ENCODE measurements around the gene TENM4.
"Not testable (repeated sequence)": the region's sequence is repeated elsewhere in the genome, so short reads cannot be mapped to it uniquely, and the experiment has no call there.

The TENM4 gene

DNA sequence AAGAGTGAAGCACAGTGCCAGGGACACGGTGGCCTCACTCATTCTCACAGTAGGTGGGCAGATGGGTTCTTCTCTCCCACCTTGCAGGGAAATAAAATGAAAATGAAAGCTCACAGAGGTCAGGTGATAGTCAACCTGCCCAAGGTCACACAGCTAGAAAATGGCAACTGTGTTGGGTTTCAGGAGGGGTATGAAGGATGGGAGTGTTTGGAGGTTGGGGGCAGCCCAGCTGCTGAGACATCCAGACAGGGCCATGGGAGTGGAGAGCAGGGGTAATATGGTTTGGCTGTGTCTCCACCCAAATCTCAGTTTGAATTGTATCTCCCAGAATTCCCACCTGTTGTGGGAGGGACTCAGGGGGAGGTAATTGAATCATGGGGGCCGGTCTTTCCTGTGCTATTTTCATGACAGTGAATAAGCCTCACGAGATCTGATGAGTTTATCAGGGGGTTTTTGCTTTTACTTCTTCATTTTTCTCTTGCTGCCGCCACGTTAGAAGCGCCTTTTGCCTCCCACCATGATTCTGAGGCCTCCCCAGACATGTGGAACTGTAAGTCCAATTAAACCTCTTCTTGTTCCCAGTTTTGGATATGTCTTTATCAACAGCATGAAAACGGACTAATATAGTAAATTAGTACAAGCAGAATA, 247.0 kb downstream of the TENM4 start:
- DNase-seq (no peak), ATAC-seq (ENCODE audit: insufficient read depth, low read depth) (no peak)
- H3K9ac ChIP-seq (ENCODE audit: low read depth, low read length) = no peak overlapping the region
- H3K4me1 ChIP-seq (ENCODE audit: insufficient read depth, low read length) = no peaks in the 10 kb centered on the region
- no peaks in the 10 kb centered on the region for H3K79me2 ChIP-seq (ENCODE audit: insufficient read depth, low read length)
- H3K4me2 ChIP-seq (ENCODE audit: insufficient read depth, low read length) = no peak overlapping the region
- no peaks in the 10 kb centered on the region for H3K36me3 ChIP-seq (ENCODE audit: insufficient read depth, low read length)
- no peaks in the 10 kb centered on the region for H4K20me1 ChIP-seq (ENCODE audit: insufficient read depth, low read length)
- no peaks in the 10 kb centered on the region for H3K27me3 ChIP-seq (ENCODE audit: insufficient read depth, low read length, poor library complexity)
- H2AFZ ChIP-seq (ENCODE audit: low read depth, low read length) = no peak overlapping the region
- H3K9me3 ChIP-seq (ENCODE audit: insufficient read depth, low read length, severe bottlenecking) = no peaks in the 10 kb centered on the region
- no peak overlapping the region for H3K4me3 ChIP-seq (ENCODE audit: low read depth in 1 of 2, low read length in 2 of 2)
- TF ChIP-seq EZH2 (IDR thresholded peaks at IDR 0.05; ENCODE audit: borderline replicate concordance, low read depth, low read length, severe bottlenecking) = no peak
- no peak for TF ChIP-seq CTCF (IDR thresholded peaks at IDR 0.05; ENCODE audit: borderline replicate concordance, extremely low read depth, low read length, poor library complexity, severe bottlenecking)
- H3K27ac ChIP-seq (ENCODE audit: low read length) = no peak overlapping the region

DNA sequence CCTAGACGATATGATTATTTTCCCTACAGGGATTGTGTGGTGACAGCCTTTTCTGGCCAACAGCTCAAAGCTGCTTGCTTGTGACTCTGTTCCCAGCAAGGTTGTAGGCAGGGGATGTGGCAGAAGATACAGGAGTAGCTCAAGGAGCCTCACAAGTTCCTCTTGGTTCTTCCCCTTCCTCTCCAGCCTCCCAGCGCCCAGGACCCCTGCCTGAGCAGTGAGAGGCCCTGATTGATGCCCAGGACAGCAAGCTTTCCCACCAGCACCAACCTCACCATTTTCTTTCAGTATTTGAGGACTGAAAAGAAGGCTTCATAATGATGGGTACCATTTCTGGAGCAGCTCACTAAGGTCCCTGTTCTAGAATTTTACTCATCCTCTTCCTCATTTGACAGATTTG, 248.0 kb downstream of the TENM4 start:
- ATAC-seq (ENCODE audit: insufficient read depth, low read depth) (no peak), DNase-seq (no peak)
- no peak overlapping the region for H3K27ac ChIP-seq (ENCODE audit: low read length)
- H3K4me1 ChIP-seq (ENCODE audit: insufficient read depth, low read length) = no peaks in the 10 kb centered on the region
- H3K27me3 ChIP-seq (ENCODE audit: insufficient read depth, low read length, poor library complexity) = no peaks in the 10 kb centered on the region
- no peak overlapping the region for H3K4me2 ChIP-seq (ENCODE audit: insufficient read depth, low read length)
- TF ChIP-seq CTCF (IDR thresholded peaks at IDR 0.05; ENCODE audit: borderline replicate concordance, extremely low read depth, low read length, poor library complexity, severe bottlenecking) (no peak), EZH2 (IDR thresholded peaks at IDR 0.05; ENCODE audit: borderline replicate concordance, low read depth, low read length, severe bottlenecking) (no peak)
- H3K79me2 ChIP-seq (ENCODE audit: insufficient read depth, low read length) = no peaks in the 10 kb centered on the region
- no peak overlapping the region for H2AFZ ChIP-seq (ENCODE audit: low read depth, low read length)
- no peaks in the 10 kb centered on the region for H3K9me3 ChIP-seq (ENCODE audit: insufficient read depth, low read length, severe bottlenecking)
- no peaks in the 10 kb centered on the region for H4K20me1 ChIP-seq (ENCODE audit: insufficient read depth, low read length)
- no peak overlapping the region for H3K4me3 ChIP-seq (ENCODE audit: low read depth in 1 of 2, low read length in 2 of 2)
- no peak overlapping the region for H3K9ac ChIP-seq (ENCODE audit: low read depth, low read length)
- no peaks in the 10 kb centered on the region for H3K36me3 ChIP-seq (ENCODE audit: insufficient read depth, low read length)

DNA sequence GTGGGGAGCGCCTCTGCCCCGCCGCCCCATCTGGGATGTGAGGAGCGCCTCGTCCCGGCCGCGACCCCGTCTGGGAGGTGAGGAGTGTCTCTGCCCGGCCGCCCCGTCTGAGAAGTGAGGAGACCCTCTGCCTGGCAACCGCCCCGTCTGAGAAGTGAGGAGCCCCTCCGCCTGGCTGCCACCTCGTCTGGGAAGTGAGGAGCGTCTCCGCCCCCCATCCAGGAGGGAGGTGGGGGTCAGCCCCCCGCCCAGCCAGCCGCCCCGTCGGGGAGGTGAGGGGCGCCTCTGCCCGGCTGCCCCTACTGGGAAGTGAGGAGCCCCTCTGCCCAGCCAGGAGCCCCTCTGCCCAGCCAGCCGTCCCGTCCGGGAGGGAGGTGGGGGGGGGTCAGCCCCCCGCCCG, 249.1 kb downstream of the TENM4 start:
- H3K27me3 ChIP-seq (ENCODE audit: insufficient read depth, low read length, poor library complexity) = not testable (repeated sequence)

DNA sequence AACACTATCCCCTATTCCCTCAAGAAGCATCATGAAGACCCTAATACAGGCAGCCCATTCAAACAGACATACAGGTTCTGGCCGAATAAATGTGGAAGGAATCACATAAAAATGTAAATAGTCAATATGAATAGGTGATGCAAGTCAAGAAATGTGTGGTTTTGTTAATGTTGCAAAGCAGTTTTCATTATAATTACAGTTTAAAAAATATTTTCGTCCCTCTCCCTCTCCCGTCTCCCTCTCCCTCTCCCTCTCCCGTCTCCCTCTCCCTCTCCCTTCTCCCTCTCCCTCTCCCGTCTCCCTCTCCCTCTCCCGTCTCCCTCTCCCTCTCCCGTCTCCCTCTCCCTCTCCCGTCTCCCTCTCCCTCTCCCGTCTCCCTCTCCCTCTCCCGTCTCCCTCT, 250.3 kb downstream of the TENM4 start:
- H3K79me2 ChIP-seq (ENCODE audit: insufficient read depth, low read length); DNase-seq; H4K20me1 ChIP-seq (ENCODE audit: insufficient read depth, low read length); ATAC-seq (ENCODE audit: insufficient read depth, low read depth); H3K36me3 ChIP-seq (ENCODE audit: insufficient read depth, low read length); H3K27ac ChIP-seq (ENCODE audit: low read length); H3K4me1 ChIP-seq (ENCODE audit: insufficient read depth, low read length); H3K9ac ChIP-seq (ENCODE audit: low read depth, low read length); H3K9me3 ChIP-seq (ENCODE audit: insufficient read depth, low read length, severe bottlenecking); H3K27me3 ChIP-seq (ENCODE audit: insufficient read depth, low read length, poor library complexity); H3K4me3 ChIP-seq (ENCODE audit: low read depth in 1 of 2, low read length in 2 of 2); H3K4me2 ChIP-seq (ENCODE audit: insufficient read depth, low read length); H2AFZ ChIP-seq (ENCODE audit: low read depth, low read length): not testable (repeated sequence)

More for the DNA sequence above, 249.1 kb downstream of the TENM4 start:
- DNase-seq; H3K9ac ChIP-seq (ENCODE audit: low read depth, low read length); H3K4me2 ChIP-seq (ENCODE audit: insufficient read depth, low read length); ATAC-seq (ENCODE audit: insufficient read depth, low read depth); H3K9me3 ChIP-seq (ENCODE audit: insufficient read depth, low read length, severe bottlenecking); H2AFZ ChIP-seq (ENCODE audit: low read depth, low read length); H3K27ac ChIP-seq (ENCODE audit: low read length); H3K4me1 ChIP-seq (ENCODE audit: insufficient read depth, low read length); H4K20me1 ChIP-seq (ENCODE audit: insufficient read depth, low read length); H3K4me3 ChIP-seq (ENCODE audit: low read depth in 1 of 2, low read length in 2 of 2); H3K36me3 ChIP-seq (ENCODE audit: insufficient read depth, low read length); H3K79me2 ChIP-seq (ENCODE audit: insufficient read depth, low read length): not testable (repeated sequence)

Measured in DND-41 (cell line).